Endothelial cell (in vitro differentiated cells): ENCODE measurements around the gene GATD1. TPM values are rescaled to one million over a fixed set of nuclear protein-coding genes. Genes with fewer than 3 reads are reported as not detected.

Source experiments
- DNase-seq: peaks from one replicate; pipeline ENCODE4 v3.0.0; 2021; ENCODE audit warnings: low spot score
- H3K27ac Mint-ChIP-seq: one replicate; pipeline ENCODE4 v1.8.0; 2021; ENCODE audit warnings: mixed read lengths, inconsistent platforms; ENCODE audit not compliant: unreplicated experiment
- H3K27me3 Mint-ChIP-seq: one replicate; pipeline ENCODE4 v1.8.0; 2021; ENCODE audit warnings: mild to moderate bottlenecking, moderate library complexity, mixed read lengths, inconsistent platforms; ENCODE audit not compliant: unreplicated experiment
- H3K36me3 Mint-ChIP-seq: one replicate; pipeline ENCODE4 v1.8.0; 2021; ENCODE audit warnings: mild to moderate bottlenecking, low read depth, mixed read lengths, inconsistent platforms; ENCODE audit not compliant: unreplicated experiment
- H3K4me1 Mint-ChIP-seq: one replicate; pipeline ENCODE4 v1.8.0; 2021; ENCODE audit warnings: mild to moderate bottlenecking, mixed read lengths, inconsistent platforms; ENCODE audit not compliant: unreplicated experiment
- H3K4me3 Mint-ChIP-seq: one replicate; pipeline ENCODE4 v1.8.0; 2021; ENCODE audit warnings: mild to moderate bottlenecking, mixed read lengths, inconsistent platforms; ENCODE audit not compliant: unreplicated experiment
- H3K9me3 Mint-ChIP-seq: one replicate; pipeline ENCODE4 v1.8.0; 2021; ENCODE audit warnings: mixed read lengths, inconsistent platforms; ENCODE audit not compliant: unreplicated experiment
- CTCF ChIP-seq: fragments of 200-600 bp; sonication (generic); IDR thresholded peaks from one replicate; pipeline ENCODE4 v1.5.0; 2021; ENCODE audit warnings: antibody characterized with exemption; ENCODE audit not compliant: unreplicated experiment
- total RNA-seq: library from RNA; stranded (reverse); fragmentation: NEBNext Ultra II Directional; extraction: Animal tissue kit (Norgen Biotek cat#: 25700); gene quantifications from one replicate; pipeline ENCODE4 v1.2.1, GENCODE V29; 2021; ENCODE audit not compliant: unreplicated experiment

Gene GATD1
- total RNA-seq, 1 donor from 2014 or later = 36.5 TPM

GRCh38 chr11:824942-825341 lies 47.7 kb upstream of the GATD1 start:
- TF ChIP-seq CTCF = no peak
- no peak overlapping the region for H3K27ac Mint-ChIP-seq
- no peaks in the 10 kb centered on the region for H3K9me3 Mint-ChIP-seq
- DNase-seq = no peak
- H3K4me3 Mint-ChIP-seq = no peak overlapping the region
- H3K4me1 Mint-ChIP-seq = peaks cover 18% of the 10 kb centered on the region
- no peaks in the 10 kb centered on the region for H3K36me3 Mint-ChIP-seq
- peaks cover 12% of the 10 kb centered on the region for H3K27me3 Mint-ChIP-seq

GRCh38 chr11:824292-824880 lies 47.1 kb upstream of the GATD1 start:
- no peak overlapping the region for H3K27ac Mint-ChIP-seq
- peaks cover 18% of the 10 kb centered on the region for H3K4me1 Mint-ChIP-seq
- no peak overlapping the region for H3K4me3 Mint-ChIP-seq
- no peaks in the 10 kb centered on the region for H3K9me3 Mint-ChIP-seq
- no peaks in the 10 kb centered on the region for H3K36me3 Mint-ChIP-seq
- H3K27me3 Mint-ChIP-seq = peaks cover 12% of the 10 kb centered on the region
- no peak for TF ChIP-seq CTCF
- peak; percentile 4 for DNase-seq

GRCh38 chr11:823441-824291 lies 46.4 kb upstream of the GATD1 start:
- no peak overlapping the region for H3K4me3 Mint-ChIP-seq

GRCh38 chr11:821512-822371 lies 44.5 kb upstream of the GATD1 start:
- no peak for DNase-seq
- TF ChIP-seq CTCF = no peak
- no peak overlapping the region for H3K27ac Mint-ChIP-seq
- H3K27me3 Mint-ChIP-seq = peaks cover 6% of the 10 kb centered on the region
- H3K4me1 Mint-ChIP-seq = no peaks in the 10 kb centered on the region
- no peaks in the 10 kb centered on the region for H3K9me3 Mint-ChIP-seq
- no peaks in the 10 kb centered on the region for H3K36me3 Mint-ChIP-seq
- no peak overlapping the region for H3K4me3 Mint-ChIP-seq

More at GRCh38 chr11:823441-824291, 46.4 kb upstream of the GATD1 start:
- no peaks in the 10 kb centered on the region for H3K9me3 Mint-ChIP-seq
- H3K4me1 Mint-ChIP-seq = peaks cover 11% of the 10 kb centered on the region
- H3K27ac Mint-ChIP-seq = no peak overlapping the region
- TF ChIP-seq CTCF = no peak
- no peak for DNase-seq
- H3K36me3 Mint-ChIP-seq = no peaks in the 10 kb centered on the region
- H3K27me3 Mint-ChIP-seq = peaks cover 10% of the 10 kb centered on the region
